Type B pancreatic cell (in vitro differentiated cells): ENCODE measurements around the gene L3MBTL4. TPM values are rescaled to one million over a fixed set of nuclear protein-coding genes. Genes with fewer than 3 reads are reported as not detected.

Source experiments
- DNase-seq: peaks from one replicate; pipeline ENCODE4 v3.0.0; 2021; ENCODE audit warnings: mixed read lengths; ENCODE audit not compliant: unreplicated experiment; ENCODE audit errors: extremely low spot score
- H3K27ac Mint-ChIP-seq: 2 replicates; pipeline ENCODE4 v1.8.0; 2021; ENCODE audit warnings: mild to moderate bottlenecking, mixed read lengths
- H3K27me3 Mint-ChIP-seq: 2 replicates; pipeline ENCODE4 v1.8.0; 2021; ENCODE audit warnings: mixed read lengths
- H3K36me3 Mint-ChIP-seq: 2 replicates; pipeline ENCODE4 v1.8.0; 2021; ENCODE audit warnings: mixed read lengths
- H3K4me1 Mint-ChIP-seq: one replicate; pipeline ENCODE4 v1.8.0; 2021; ENCODE audit warnings: mixed read lengths; ENCODE audit not compliant: unreplicated experiment
- H3K4me3 Mint-ChIP-seq: 2 replicates; pipeline ENCODE4 v1.8.0; 2021; ENCODE audit warnings: mild to moderate bottlenecking, mixed read lengths
- H3K9me3 Mint-ChIP-seq: 2 replicates; pipeline ENCODE4 v1.8.0; 2021; ENCODE audit warnings: mixed read lengths
- total RNA-seq: library from RNA; stranded (reverse); gene quantifications from 2 replicates; pipeline ENCODE4 v1.2.1, GENCODE V29; 2021; ENCODE audit warnings: low replicate concordance
- TF ChIP-seq, protein P1 (sequence below): fragments of 200-600 bp; sonication (generic); conservative IDR thresholded peaks from 2 replicates; pipeline ENCODE4 v1.5.0; 2021; ENCODE audit warnings: antibody characterized with exemption, mild to moderate bottlenecking

The L3MBTL4 gene
- total RNA-seq, 1 donor from 2014 or later: 2.2 TPM

DNA sequence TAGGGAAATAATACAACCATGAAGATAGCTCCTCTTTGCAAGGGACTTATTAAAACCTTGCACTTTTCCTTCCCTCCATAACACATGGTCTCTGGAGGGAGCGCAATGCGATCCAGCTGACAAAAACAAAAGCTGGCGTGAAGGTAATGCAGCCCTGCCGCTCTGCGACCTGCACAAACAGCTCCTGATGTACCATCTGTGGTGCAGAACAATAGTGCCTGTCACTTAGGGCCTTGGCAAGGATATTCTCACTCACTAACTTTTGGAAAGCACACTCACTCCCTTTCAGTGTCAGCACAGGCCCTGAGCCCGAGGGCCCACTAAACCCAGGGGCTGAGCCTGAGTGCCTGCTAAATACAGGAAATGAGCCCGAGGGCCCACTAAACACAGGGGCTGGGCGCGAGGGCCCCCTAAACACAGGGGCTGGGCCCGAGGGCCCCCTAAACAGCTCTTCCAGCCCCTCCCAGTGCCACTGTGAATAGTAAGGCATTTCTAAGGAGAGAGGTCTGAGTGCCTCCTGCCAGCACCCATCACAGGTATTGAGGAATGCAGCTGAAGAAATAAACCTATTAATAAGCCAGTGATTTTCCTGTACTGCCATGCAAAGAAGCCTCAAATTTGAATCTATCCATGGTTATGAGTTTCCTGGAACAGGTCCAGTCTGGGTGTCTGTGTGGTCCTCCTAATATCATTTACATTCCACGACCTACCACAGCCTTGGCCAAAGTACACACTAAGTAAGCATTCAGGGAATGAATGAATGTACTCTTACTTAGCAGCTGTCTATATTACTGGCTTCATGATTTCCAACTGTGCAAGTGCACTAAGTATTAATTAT is 9.3 kb downstream of the L3MBTL4 start:
- H3K9me3 Mint-ChIP-seq: no peaks in the 10 kb centered on the region
- no peak for DNase-seq
- no peak overlapping the region for H3K4me3 Mint-ChIP-seq
- no peaks in the 10 kb centered on the region for H3K36me3 Mint-ChIP-seq
- TF ChIP-seq, protein P1, sequence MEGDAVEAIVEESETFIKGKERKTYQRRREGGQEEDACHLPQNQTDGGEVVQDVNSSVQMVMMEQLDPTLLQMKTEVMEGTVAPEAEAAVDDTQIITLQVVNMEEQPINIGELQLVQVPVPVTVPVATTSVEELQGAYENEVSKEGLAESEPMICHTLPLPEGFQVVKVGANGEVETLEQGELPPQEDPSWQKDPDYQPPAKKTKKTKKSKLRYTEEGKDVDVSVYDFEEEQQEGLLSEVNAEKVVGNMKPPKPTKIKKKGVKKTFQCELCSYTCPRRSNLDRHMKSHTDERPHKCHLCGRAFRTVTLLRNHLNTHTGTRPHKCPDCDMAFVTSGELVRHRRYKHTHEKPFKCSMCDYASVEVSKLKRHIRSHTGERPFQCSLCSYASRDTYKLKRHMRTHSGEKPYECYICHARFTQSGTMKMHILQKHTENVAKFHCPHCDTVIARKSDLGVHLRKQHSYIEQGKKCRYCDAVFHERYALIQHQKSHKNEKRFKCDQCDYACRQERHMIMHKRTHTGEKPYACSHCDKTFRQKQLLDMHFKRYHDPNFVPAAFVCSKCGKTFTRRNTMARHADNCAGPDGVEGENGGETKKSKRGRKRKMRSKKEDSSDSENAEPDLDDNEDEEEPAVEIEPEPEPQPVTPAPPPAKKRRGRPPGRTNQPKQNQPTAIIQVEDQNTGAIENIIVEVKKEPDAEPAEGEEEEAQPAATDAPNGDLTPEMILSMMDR: no peak
- H3K4me1 Mint-ChIP-seq: peaks cover 16% of the 10 kb centered on the region
- H3K27me3 Mint-ChIP-seq: peaks cover 13% of the 10 kb centered on the region
- no peak overlapping the region for H3K27ac Mint-ChIP-seq

DNA sequence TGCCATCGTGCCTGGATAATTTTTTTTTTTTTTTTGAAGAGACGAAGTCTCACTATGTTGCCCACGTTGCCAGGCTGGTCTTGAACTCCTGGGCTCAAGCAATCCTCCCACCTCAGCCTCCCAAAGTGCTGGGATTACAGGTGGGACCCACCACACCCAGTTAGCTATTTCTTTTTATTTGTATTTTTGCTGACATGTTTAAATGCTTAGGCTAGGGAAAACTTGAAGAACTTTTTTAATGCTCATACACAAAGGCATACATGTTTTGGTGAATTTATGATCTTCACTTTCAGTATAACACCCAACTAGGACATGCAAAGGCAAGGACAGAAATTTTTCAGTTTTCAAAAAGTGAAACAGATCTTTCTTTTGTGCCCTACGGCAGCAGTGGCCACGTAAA is 9.9 kb downstream of the L3MBTL4 start:
- peaks cover 7% of the 10 kb centered on the region for H3K27me3 Mint-ChIP-seq
- no peak overlapping the region for H3K4me3 Mint-ChIP-seq
- H3K9me3 Mint-ChIP-seq: no peaks in the 10 kb centered on the region
- H3K4me1 Mint-ChIP-seq: peaks cover 16% of the 10 kb centered on the region
- no peak for DNase-seq
- H3K36me3 Mint-ChIP-seq: no peaks in the 10 kb centered on the region
- TF ChIP-seq, protein P1: no peak
- no peak overlapping the region for H3K27ac Mint-ChIP-seq

DNA sequence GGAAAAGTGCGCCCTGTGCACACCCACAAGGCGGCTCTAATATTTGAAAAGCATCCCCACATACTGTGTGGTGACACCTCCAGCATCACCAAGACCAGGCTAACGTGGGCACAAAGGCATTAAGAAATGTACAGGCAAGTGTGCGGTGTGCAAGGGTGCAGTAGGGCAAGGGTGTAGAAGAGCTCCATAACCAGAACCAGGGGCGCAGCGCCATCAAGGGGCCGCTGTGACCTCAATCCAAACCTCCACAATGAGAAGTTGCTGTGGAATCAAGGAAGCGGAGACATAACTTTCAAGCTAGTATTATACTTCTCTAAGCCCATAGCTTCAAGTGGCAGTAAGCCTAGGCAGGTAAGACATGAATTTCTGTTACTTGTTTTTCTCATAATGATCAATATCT is 13.0 kb downstream of the L3MBTL4 start:
- no peak overlapping the region for H3K27ac Mint-ChIP-seq
- TF ChIP-seq, protein P1: peak; percentile 65
- peaks cover 5% of the 10 kb centered on the region for H3K27me3 Mint-ChIP-seq
- no peaks in the 10 kb centered on the region for H3K36me3 Mint-ChIP-seq
- H3K4me1 Mint-ChIP-seq: peaks cover 11% of the 10 kb centered on the region
- no peak overlapping the region for H3K4me3 Mint-ChIP-seq
- no peak for DNase-seq
- H3K9me3 Mint-ChIP-seq: no peaks in the 10 kb centered on the region

DNA sequence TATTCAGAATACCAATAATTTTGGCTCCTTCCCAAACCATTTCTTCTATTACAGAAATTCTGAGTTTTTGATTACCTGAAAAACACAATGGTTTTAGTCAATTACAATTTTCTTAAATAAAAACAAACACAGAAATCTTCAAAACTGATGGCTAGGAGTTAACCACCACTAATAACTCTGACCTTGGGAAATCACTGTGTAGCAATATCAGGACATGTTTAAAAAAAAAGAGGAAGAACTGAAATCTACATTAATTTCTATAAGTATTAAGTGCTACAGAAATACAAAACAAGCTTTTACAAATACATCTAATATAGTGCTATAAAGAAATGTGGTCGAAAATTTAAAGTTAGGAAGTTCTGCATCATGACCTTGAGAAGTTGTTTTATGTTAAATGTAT is 14.9 kb downstream of the L3MBTL4 start:
- Mint-ChIP-seq H3K36me3 (no peaks in the 10 kb centered on the region), H3K4me3 (no peak overlapping the region), H3K4me1 (no peaks in the 10 kb centered on the region), H3K9me3 (no peaks in the 10 kb centered on the region), H3K27ac (no peak overlapping the region), H3K27me3 (no peaks in the 10 kb centered on the region)
- TF ChIP-seq, protein P1: no peak
- no peak for DNase-seq

DNA sequence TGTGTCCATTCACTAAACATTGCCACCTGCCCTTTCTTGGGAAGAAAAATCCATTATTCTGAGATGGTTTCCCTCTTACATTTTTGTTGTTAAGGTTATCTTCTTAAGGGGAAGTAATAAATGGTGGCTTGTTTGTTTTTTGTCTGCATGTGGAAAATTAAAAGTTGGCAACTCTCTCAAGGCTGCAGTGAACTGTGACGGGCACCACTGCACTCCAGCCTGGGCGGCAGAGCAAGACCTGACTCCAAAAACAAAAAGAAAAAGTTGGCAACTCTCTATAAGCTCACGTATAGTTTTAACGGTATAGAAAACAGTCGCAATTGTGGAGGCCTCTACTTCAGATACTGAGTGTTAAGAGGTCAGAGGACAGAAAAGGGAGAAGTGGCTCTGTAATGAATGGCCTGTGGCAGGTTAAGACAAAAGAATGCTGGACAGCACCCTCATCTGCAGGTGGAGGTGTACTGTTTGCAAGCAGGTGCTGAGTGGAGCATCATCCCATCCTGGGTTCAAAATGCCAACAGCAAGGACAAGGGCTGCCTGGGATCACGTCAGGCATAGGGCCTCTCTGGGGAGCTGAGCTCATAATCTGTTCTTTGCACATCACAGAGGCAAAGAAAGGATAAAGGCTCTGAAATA is 16.7 kb downstream of the L3MBTL4 start:
- Mint-ChIP-seq H3K27me3 (no peaks in the 10 kb centered on the region), H3K4me1 (no peaks in the 10 kb centered on the region), H3K4me3 (no peak overlapping the region), H3K27ac (no peak overlapping the region), H3K36me3 (peaks cover 3% of the 10 kb centered on the region), H3K9me3 (no peaks in the 10 kb centered on the region)
- TF ChIP-seq, protein P1: no peak
- no peak for DNase-seq
